ENCODE measurements around the gene APBB2.

The APBB2 gene

GRCh38 chr4:41215155-41215554, 813 bp upstream of the APBB2 start:
- DNase-seq: no peak

GRCh38 chr4:41214825-41215146, 444 bp upstream of the APBB2 start:
- DNase-seq: no peak

GRCh38 chr4:41213625-41214135, 662 bp downstream of the APBB2 start:
- no peak for DNase-seq

GRCh38 chr4:41212616-41213203, 1.6 kb downstream of the APBB2 start:
- DNase-seq: no peak

GRCh38 chr4:41211951-41212615, 2.3 kb downstream of the APBB2 start:
- no peak for DNase-seq

GRCh38 chr4:41209901-41210300, 4.4 kb downstream of the APBB2 start:
- DNase-seq: no peak

- no peak for DNase-seq
Measured at GRCh38 chr4:41209187-41209586, 5.2 kb downstream of the APBB2 start.

- DNase-seq: no peak
Measured at GRCh38 chr4:41207291-41207831, 7.0 kb downstream of the APBB2 start.

GRCh38 chr4:41205854-41206460, 8.4 kb downstream of the APBB2 start:
- no peak for DNase-seq

GRCh38 chr4:41205130-41205529, 9.2 kb downstream of the APBB2 start:
- no peak for DNase-seq

GRCh38 chr4:41204400-41204978, 9.9 kb downstream of the APBB2 start:
- no peak for DNase-seq

GRCh38 chr4:41203841-41204240, 10.5 kb downstream of the APBB2 start:
- no peak for DNase-seq

- DNase-seq: no peak
Measured at GRCh38 chr4:41202820-41203568, 11.3 kb downstream of the APBB2 start.

- no peak for DNase-seq
Measured at GRCh38 chr4:41202356-41202755, 12.0 kb downstream of the APBB2 start.

GRCh38 chr4:41200486-41201017, 13.8 kb downstream of the APBB2 start:
- DNase-seq: no peak

- no peak for DNase-seq
Measured at GRCh38 chr4:41199788-41200187, 14.6 kb downstream of the APBB2 start.

- DNase-seq: no peak
Measured at GRCh38 chr4:41197996-41198395, 16.3 kb downstream of the APBB2 start.

- no peak for DNase-seq
Measured at GRCh38 chr4:41197495-41197894, 16.8 kb downstream of the APBB2 start.

- no peak for DNase-seq
Measured at GRCh38 chr4:41196633-41197332, 17.6 kb downstream of the APBB2 start.

- DNase-seq: no peak
Measured at GRCh38 chr4:41192136-41192535, 22.2 kb downstream of the APBB2 start.

GRCh38 chr4:41189666-41190065, 24.7 kb downstream of the APBB2 start:
- DNase-seq: no peak

GRCh38 chr4:41189076-41189475, 25.3 kb downstream of the APBB2 start:
- DNase-seq: no peak

Data from activated naive CD4-positive, alpha-beta T cell treated with Interleukin-2 at 50 U/mL for 16 hours (primary cell).